ENCODE data around the gene LTBP3. TPM values are rescaled to one million over a fixed set of nuclear protein-coding genes. Genes with fewer than 3 reads are reported as not detected.
"Not testable (repeated sequence)": the region's sequence is repeated elsewhere in the genome, so short reads cannot be mapped to it uniquely, and the experiment has no call there.

Gene LTBP3
- total RNA-seq, 1 donor from 2014 or later, result 22.5 TPM

- Mint-ChIP-seq H3K36me3 (ENCODE audit: low read depth) (peaks cover 2% of the 10 kb centered on the region), H3K4me1 (peaks cover 53% of the 10 kb centered on the region), H3K27ac (ENCODE audit: unreplicated experiment) (peak overlapping the region; percentile 98), H3K27me3 (ENCODE audit: low read depth) (peaks cover 6% of the 10 kb centered on the region), H3K9me3 (no peaks in the 10 kb centered on the region), H3K4me3 (peak overlapping the region; percentile 100)
- TF ChIP-seq CTCF (conservative IDR thresholded peaks at IDR 0.05), result no peak
- DNase-seq (ENCODE audit: low read depth, low spot score), result no peak
Measured at GRCh38 chr11:65569164-65569972, 11.2 kb upstream of the LTBP3 start.

GRCh38 chr11:65565624-65566453 is 7.7 kb upstream of the LTBP3 start:
- DNase-seq (ENCODE audit: low read depth, low spot score), result no peak
- no peak for TF ChIP-seq CTCF (conservative IDR thresholded peaks at IDR 0.05)
- Mint-ChIP-seq H3K27me3 (ENCODE audit: low read depth) (peaks cover 6% of the 10 kb centered on the region), H3K36me3 (ENCODE audit: low read depth) (peaks cover 2% of the 10 kb centered on the region), H3K4me3 (peak overlapping the region; percentile 44), H3K9me3 (no peaks in the 10 kb centered on the region), H3K27ac (ENCODE audit: unreplicated experiment) (no peak overlapping the region), H3K4me1 (peaks cover 34% of the 10 kb centered on the region)

GRCh38 chr11:65564879-65565559 is 6.9 kb upstream of the LTBP3 start:
- H3K27me3 Mint-ChIP-seq (ENCODE audit: low read depth); H3K27ac Mint-ChIP-seq (ENCODE audit: unreplicated experiment); H3K9me3 Mint-ChIP-seq; H3K36me3 Mint-ChIP-seq (ENCODE audit: low read depth); DNase-seq (ENCODE audit: low read depth, low spot score): not testable (repeated sequence)
- Mint-ChIP-seq H3K4me3 (peak overlapping the region; percentile 44), H3K4me1 (peaks cover 36% of the 10 kb centered on the region)

GRCh38 chr11:65563601-65564000 is 5.4 kb upstream of the LTBP3 start:
- Mint-ChIP-seq H3K27me3 (ENCODE audit: low read depth) (no peaks in the 10 kb centered on the region), H3K9me3 (no peaks in the 10 kb centered on the region), H3K4me3 (no peak overlapping the region), H3K27ac (ENCODE audit: unreplicated experiment) (no peak overlapping the region), H3K36me3 (ENCODE audit: low read depth) (no peaks in the 10 kb centered on the region), H3K4me1 (peaks cover 25% of the 10 kb centered on the region)
- DNase-seq (ENCODE audit: low read depth, low spot score), result no peak
- no peak for TF ChIP-seq CTCF (conservative IDR thresholded peaks at IDR 0.05)

- no peak overlapping the region for H3K27ac Mint-ChIP-seq (ENCODE audit: unreplicated experiment)
- no peak for DNase-seq (ENCODE audit: low read depth, low spot score)
- no peaks in the 10 kb centered on the region for H3K27me3 Mint-ChIP-seq (ENCODE audit: low read depth)
- no peak overlapping the region for H3K4me3 Mint-ChIP-seq
- TF ChIP-seq CTCF (conservative IDR thresholded peaks at IDR 0.05), result no peak
- H3K4me1 Mint-ChIP-seq, result peaks cover 18% of the 10 kb centered on the region
- no peaks in the 10 kb centered on the region for H3K9me3 Mint-ChIP-seq
- H3K36me3 Mint-ChIP-seq (ENCODE audit: low read depth), result no peaks in the 10 kb centered on the region
Measured at GRCh38 chr11:65562788-65563187, 4.6 kb upstream of the LTBP3 start.

Data from neural crest cell (in vitro differentiated cells).